ENCODE measurements around the gene EMX1.

Gene EMX1

GRCh38 chr2:72917138-72917876, at the start of gene EMX1:
TSS of gene EMX1 (plus strand) at chr2:72917519. CDS start at chr2:72917853, 334 bp downstream.
- peak; percentile 70 for DNase-seq

- no peak for DNase-seq
Observed at GRCh38 chr2:72871060-72871459, 46.3 kb upstream of the EMX1 start.

GRCh38 chr2:72871880-72872279, 45.4 kb upstream of the EMX1 start:
- no peak for DNase-seq

- DNase-seq, result peak; percentile 46
Observed at GRCh38 chr2:72883356-72883962, 33.9 kb upstream of the EMX1 start.

- no peak for DNase-seq
Observed at GRCh38 chr2:72886505-72887031, 30.8 kb upstream of the EMX1 start.

- peak; percentile 86 for DNase-seq
Observed at GRCh38 chr2:72887032-72887739, 30.1 kb upstream of the EMX1 start, which contains the start of gene SPR. TSS of gene SPR (plus strand) at chr2:72887408. CDS start at chr2:72887433, 25 bp downstream.

- peak; percentile 80 for DNase-seq
Observed at GRCh38 chr2:72887740-72888437, 29.4 kb upstream of the EMX1 start.

GRCh38 chr2:72888438-72889202, 28.7 kb upstream of the EMX1 start:
- no peak for DNase-seq

- no peak for DNase-seq
Observed at GRCh38 chr2:72889991-72890390, 27.3 kb upstream of the EMX1 start.

GRCh38 chr2:72891091-72891818, 26.1 kb upstream of the EMX1 start:
- no peak for DNase-seq

GRCh38 chr2:72892506-72893173, 24.7 kb upstream of the EMX1 start:
- peak; percentile 72 for DNase-seq

- DNase-seq, result peak; percentile 63
Observed at GRCh38 chr2:72893594-72894319, 23.6 kb upstream of the EMX1 start.

- DNase-seq, result no peak
Observed at GRCh38 chr2:72894514-72894913, 22.8 kb upstream of the EMX1 start.

- DNase-seq, result no peak
Observed at GRCh38 chr2:72895154-72895553, 22.2 kb upstream of the EMX1 start.

GRCh38 chr2:72895759-72896281, 21.5 kb upstream of the EMX1 start:
- DNase-seq, result no peak

- no peak for DNase-seq
Observed at GRCh38 chr2:72896446-72896845, 20.9 kb upstream of the EMX1 start.

GRCh38 chr2:72897785-72898584, 19.3 kb upstream of the EMX1 start:
- DNase-seq, result no peak

GRCh38 chr2:72898585-72898906, 18.8 kb upstream of the EMX1 start:
- DNase-seq, result no peak

- no peak for DNase-seq
Observed at GRCh38 chr2:72900191-72900825, 17.0 kb upstream of the EMX1 start.
